ENCODE measurements around the gene KHDC4. TPM values are rescaled to one million over a fixed set of nuclear protein-coding genes. Genes with fewer than 3 reads are reported as not detected.

The KHDC4 gene
- total RNA-seq, 1 experiment from 2014 or later, result 57.7 TPM

GRCh38 chr1:155966750-155967149 is 32.5 kb upstream of the KHDC4 start:
- H3K79me2 ChIP-seq (ENCODE audit: insufficient read depth, low read length), result peaks cover 5% of the 10 kb centered on the region
- peak overlapping the region; percentile 83 to 96 (median 87); a peak in 5 of 7 replicates for H3K27ac Mint-ChIP-seq
- H4K8ac ChIP-seq (replicated peaks; ENCODE audit: insufficient read length, low read depth, low read length), result no peak overlapping the region
- no peak overlapping the region for H3K4me3 Mint-ChIP-seq
- H3K56ac ChIP-seq (ENCODE audit: insufficient read length, low read depth, low read length), result no peak overlapping the region
- H3K4me1 ChIP-seq (ENCODE audit: insufficient read depth, low read length), result peaks cover 18% of the 10 kb centered on the region
- H4K20me1 ChIP-seq (ENCODE audit: control insufficient read depth, insufficient read depth, insufficient read length), result peaks cover 3% of the 10 kb centered on the region
- no peak overlapping the region for H3K27ac ChIP-seq (ENCODE audit: insufficient read length, low read depth, low read length)
- H2BK120ac ChIP-seq (ENCODE audit: low read depth, low read length, poor library complexity, severe bottlenecking), result no peak overlapping the region
- H4K5ac ChIP-seq (ENCODE audit: insufficient read length, low read depth, low read length), result no peak overlapping the region
- TF ChIP-seq CTCF (conservative IDR thresholded peaks at IDR 0.05), result no peak
- no peaks in the 10 kb centered on the region for H3K27me3 ChIP-seq (ENCODE audit: insufficient read depth, low read length)
- no peak overlapping the region for H2BK15ac ChIP-seq (ENCODE audit: low read depth, low read length)
- H4K91ac ChIP-seq (ENCODE audit: insufficient read length, low read depth, low read length), result no peak overlapping the region
- H3K9ac ChIP-seq (ENCODE audit: extremely low read depth, insufficient read length, low read length), result no peak overlapping the region
- no peaks in the 10 kb centered on the region for H3K79me1 ChIP-seq (ENCODE audit: insufficient read depth, low read depth, low read length, poor library complexity, severe bottlenecking)
- H2AK5ac ChIP-seq (ENCODE audit: insufficient read length, low read length), result no peak overlapping the region
- no peak overlapping the region for H2AFZ ChIP-seq (ENCODE audit: low read length)
- no peak overlapping the region for H2BK12ac ChIP-seq (ENCODE audit: insufficient read length, low read depth, low read length)
- no peaks in the 10 kb centered on the region for H3K23me2 ChIP-seq (ENCODE audit: insufficient read length, low read depth, low read length, poor library complexity, severe bottlenecking)
- no peak overlapping the region for H2BK5ac ChIP-seq (ENCODE audit: insufficient read length, low read length)
- H3K4me2 ChIP-seq (ENCODE audit: insufficient read depth, insufficient read length, low read length), result no peak overlapping the region
- H3K36me3 Mint-ChIP-seq (ENCODE audit: insufficient read depth in 1 of 3, low read depth in 3 of 3), result peaks cover 43 to 77% (median 76%) of the 10 kb centered on the region in 3 experiments
- H3K23ac ChIP-seq (ENCODE audit: insufficient read length, low read depth, low read length), result no peak overlapping the region
- H3K27me3 Mint-ChIP-seq (ENCODE audit: low read depth), result no peaks in the 10 kb centered on the region
- H2BK20ac ChIP-seq (ENCODE audit: low read depth, low read length, poor library complexity, severe bottlenecking), result no peak overlapping the region
- no CpG with 5 or more reads among the region's 7 CpGs for WGBS (ENCODE audit: extremely low coverage, insufficient read length, low lambda C conversion rate)
- no peaks in the 10 kb centered on the region for H3K9me3 ChIP-seq (ENCODE audit: control insufficient read depth, low read depth, low read length)
- no peak overlapping the region for H3K14ac ChIP-seq (ENCODE audit: insufficient read depth, low read length)
- peaks cover 37 to 51% of the 10 kb centered on the region in 2 experiments for H3K4me1 Mint-ChIP-seq
- H3K18ac ChIP-seq (ENCODE audit: insufficient read length, low read depth, low read length), result no peak overlapping the region
- no peak for DNase-seq
- H3T11ph ChIP-seq (ENCODE audit: low read length), result no peak overlapping the region
- H3K4ac ChIP-seq (ENCODE audit: low read depth, low read length), result no peak overlapping the region
- H3K9me3 Mint-ChIP-seq, result no peaks in the 10 kb centered on the region

All from H9 (cell line).